Liver (tissue), 9 donors: Measurements from ENCODE around the gene NUP93. TPM values are rescaled to one million over a fixed set of nuclear protein-coding genes. Genes with fewer than 3 reads are reported as not detected.

ENCODE experiments used
- DNase-seq: peaks from one replicate; pipeline ENCODE4 v3.0.0-alpha.2; 2017; ENCODE audit warnings: low spot score
- H3K27ac ChIP-seq, 2 donors: one replicate each; pipeline ENCODE4 v1.7.0; 2013; ENCODE audit warnings: inconsistent platforms in 2 of 2, low read length in 2 of 2, control low read depth in 1 of 2, low read depth in 1 of 2, mild to moderate bottlenecking in 1 of 2
- H3K27me3 ChIP-seq, 4 donors: one replicate each; pipeline versions ENCODE4 v1.6.1 to v1.7.0; 2013; ENCODE audit warnings: low read length in 3 of 4, inconsistent platforms in 1 of 4, mild to moderate bottlenecking in 1 of 4, moderate library complexity in 1 of 4; ENCODE audit not compliant: control insufficient read depth in 4 of 4, insufficient read depth in 4 of 4
- H3K36me3 ChIP-seq, 4 donors: one replicate each; pipeline versions ENCODE4 v1.6.1 to v1.7.0; 2013; ENCODE audit warnings: low read length in 3 of 4, mild to moderate bottlenecking in 3 of 4, low read depth in 1 of 4, moderate library complexity in 1 of 4; ENCODE audit not compliant: control insufficient read depth in 4 of 4, insufficient read depth in 3 of 4
- H3K4me1 ChIP-seq, 4 donors: one replicate each; pipeline versions ENCODE4 v1.6.1 to v1.7.0; 2013; ENCODE audit warnings: low read length in 3 of 4, mild to moderate bottlenecking in 3 of 4, moderate library complexity in 1 of 4; ENCODE audit not compliant: control insufficient read depth in 4 of 4, insufficient read depth in 4 of 4
- H3K4me3 ChIP-seq, 3 donors: one replicate each; pipeline versions ENCODE4 v1.6.1 to v1.7.0; 2013; ENCODE audit warnings: low read length in 3 of 3, control low read depth in 1 of 3, low read depth in 1 of 3, mild to moderate bottlenecking in 1 of 3
- H3K9ac ChIP-seq, 2 donors: one replicate each; pipeline ENCODE4 v1.7.0; 2013; ENCODE audit warnings: low read length in 2 of 2, mild to moderate bottlenecking in 2 of 2, moderate library complexity in 2 of 2, control low read depth in 1 of 2, low read depth in 1 of 2
- H3K9me3 ChIP-seq, 4 donors: one replicate each; pipeline versions ENCODE4 v1.6.1 to v1.7.0; 2013; ENCODE audit warnings: low read length in 3 of 4; ENCODE audit not compliant: control insufficient read depth in 4 of 4
- CTCF ChIP-seq: fragments of 150-350 bp; IDR thresholded peaks from 2 replicates; pipeline ENCODE4 v1.5.1; 2017; ENCODE audit warnings: improper control_type of control experiment, low read depth, low read length; ENCODE audit not compliant: missing input control
- EGR1 ChIP-seq, 2 donors: IDR thresholded peaks; 2 replicates each; pipeline ENCODE4 v1.6.1; 2016 to 2018; ENCODE audit warnings: antibody characterized with exemption in 2 of 2, low read depth in 2 of 2
- FOXA1 ChIP-seq: IDR thresholded peaks from 2 replicates; pipeline ENCODE4 v1.6.1; 2016; ENCODE audit warnings: antibody characterized with exemption
- FOXA2 ChIP-seq: IDR thresholded peaks from 2 replicates; pipeline ENCODE4 v1.6.1; 2016; ENCODE audit warnings: antibody characterized with exemption
- GABPA ChIP-seq, 2 donors: IDR thresholded peaks in 1 of 2; conservative IDR thresholded peaks in 1 of 2; 2 replicates each; pipeline ENCODE4 v1.6.1; 2016; ENCODE audit warnings: antibody characterized with exemption in 2 of 2, mild to moderate bottlenecking in 1 of 2, moderate library complexity in 1 of 2
- HNF4G ChIP-seq: IDR thresholded peaks from 2 replicates; pipeline ENCODE4 v1.6.1; 2016; ENCODE audit warnings: antibody characterized with exemption
- JUND ChIP-seq, 2 donors: IDR thresholded peaks; 2 replicates each; pipeline ENCODE4 v1.6.1; 2016; ENCODE audit warnings: antibody characterized with exemption in 2 of 2
- NR2F2 ChIP-seq: IDR thresholded peaks from 2 replicates; pipeline ENCODE4 v1.6.1; 2016; ENCODE audit warnings: antibody characterized with exemption
- RAD21 ChIP-seq, 2 donors: IDR thresholded peaks; 2 replicates each; pipeline ENCODE4 v1.6.1; 2016; ENCODE audit warnings: antibody characterized with exemption in 2 of 2, mild to moderate bottlenecking in 2 of 2
- RXRA ChIP-seq, 2 donors: IDR thresholded peaks; 2 replicates each; pipeline ENCODE4 v1.6.1; 2017 to 2018; ENCODE audit warnings: antibody characterized with exemption in 2 of 2, mild to moderate bottlenecking in 1 of 2
- SP1 ChIP-seq: IDR thresholded peaks from 2 replicates; pipeline ENCODE4 v1.6.1; 2018; ENCODE audit warnings: antibody characterized with exemption, mild to moderate bottlenecking
- TAF1 ChIP-seq: conservative IDR thresholded peaks from 2 replicates; pipeline ENCODE4 v1.6.1; 2016; ENCODE audit warnings: antibody characterized with exemption, mild to moderate bottlenecking
- YY1 ChIP-seq: IDR thresholded peaks from 2 replicates; pipeline ENCODE4 v1.6.1; 2016; ENCODE audit warnings: antibody characterized with exemption, mild to moderate bottlenecking
- ZBTB33 ChIP-seq: IDR thresholded peaks from 2 replicates; pipeline ENCODE4 v1.6.1; 2016; ENCODE audit warnings: antibody characterized with exemption
- WGBS: extraction: QIAGEN DNeasy Blood & Tissue Kit; methylation state at CpG from one replicate; pipeline ENCODE4 v1.1.7; 2013; 5-methylcytosine and 5-hydroxymethylcytosine counted together
- polyA plus RNA-seq, 2 donors: library from polyadenylated mRNA; stranded (reverse) in 1 of 2; unstranded in 1 of 2; fragments of 200-250 nt in 1 of 2; fragments of >200 nt in 1 of 2; fragmentation: Nextera tagmentation in 1 of 2; extraction: Ambion mirVana in 1 of 2; gene quantifications; one replicate each; pipeline versions ENCODE4 v1.2.1 to v1.2.3, GENCODE V29; 2013 to 2015
- total RNA-seq, 2 donors: library from RNA; depleted of rRNA; stranded (reverse); fragments of >200 nt; gene quantifications; one replicate each; pipeline ENCODE4 v1.2.3, GENCODE V29; 2014
- TF ChIP-seq, protein P1 (sequence below): IDR thresholded peaks from 2 replicates; pipeline ENCODE4 v1.6.1; 2016; ENCODE audit warnings: antibody characterized with exemption
- TF ChIP-seq, protein P2 (sequence below): IDR thresholded peaks from 2 replicates; pipeline ENCODE4 v1.6.1; 2016; ENCODE audit warnings: antibody characterized with exemption
- TF ChIP-seq, protein P3 (sequence below): IDR thresholded peaks from 2 replicates; pipeline ENCODE4 v1.6.1; 2016; ENCODE audit warnings: antibody characterized with exemption, mild to moderate bottlenecking
- donor health status: healthy.
- donor health status: healthy.
- donor health status: healthy.
- donor health status: healthy.
- donor health status: healthy.

The NUP93 gene
- total and polyA plus RNA-seq, 4 donors = 8.2 to 31.8 (median 9.8) TPM

DNA sequence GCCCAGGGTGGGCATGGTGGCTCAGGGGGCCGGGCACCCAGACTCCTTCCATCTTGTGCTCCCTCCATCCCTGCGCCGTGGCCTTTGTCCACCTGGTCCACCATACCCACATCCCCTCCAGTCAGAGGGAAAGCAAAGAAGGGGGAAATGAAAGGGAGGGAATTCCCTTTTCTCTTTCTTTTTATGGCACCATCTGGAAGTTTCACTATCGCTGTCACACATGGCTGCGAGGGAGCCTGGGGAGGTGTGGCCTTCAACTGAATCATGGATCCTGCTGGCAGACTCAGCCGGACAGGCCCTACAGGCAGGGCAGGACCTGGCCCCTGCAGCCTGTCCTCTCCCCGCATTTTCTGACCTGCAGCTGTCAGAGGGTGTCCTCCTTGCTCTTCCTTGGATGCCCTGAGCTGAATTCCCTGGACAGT is 141.3 kb downstream of the NUP93 start:
- Histone ChIP-seq H3K9ac (no peak overlapping the region), H3K27ac (no peak overlapping the region), H3K36me3 (no peaks in the 10 kb centered on the region), H3K4me3 (no peak overlapping the region), H3K27me3 (no peaks in the 10 kb centered on the region), H3K9me3 (no peaks in the 10 kb centered on the region), H3K4me1 (no peaks in the 10 kb centered on the region)
- TF ChIP-seq RXRA (IDR thresholded peaks at IDR 0.05) (no peak), TAF1 (no peak), CTCF (no peak), RAD21 (IDR thresholded peaks at IDR 0.05) (no peak), YY1 (no peak), FOXA2 (no peak), JUND (IDR thresholded peaks at IDR 0.05) (no peak), NR2F2 (no peak), ZBTB33 (no peak), HNF4G (no peak), EGR1 (IDR thresholded peaks at IDR 0.05; ENCODE audit: low read depth in 2 of 2) (no peak), SP1 (no peak)
- TF ChIP-seq, protein P1, sequence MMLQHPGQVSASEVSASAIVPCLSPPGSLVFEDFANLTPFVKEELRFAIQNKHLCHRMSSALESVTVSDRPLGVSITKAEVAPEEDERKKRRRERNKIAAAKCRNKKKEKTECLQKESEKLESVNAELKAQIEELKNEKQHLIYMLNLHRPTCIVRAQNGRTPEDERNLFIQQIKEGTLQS = no peak
- TF ChIP-seq, protein P2, sequence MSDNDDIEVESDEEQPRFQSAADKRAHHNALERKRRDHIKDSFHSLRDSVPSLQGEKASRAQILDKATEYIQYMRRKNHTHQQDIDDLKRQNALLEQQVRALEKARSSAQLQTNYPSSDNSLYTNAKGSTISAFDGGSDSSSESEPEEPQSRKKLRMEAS = no peak
- TF ChIP-seq, protein P3, sequence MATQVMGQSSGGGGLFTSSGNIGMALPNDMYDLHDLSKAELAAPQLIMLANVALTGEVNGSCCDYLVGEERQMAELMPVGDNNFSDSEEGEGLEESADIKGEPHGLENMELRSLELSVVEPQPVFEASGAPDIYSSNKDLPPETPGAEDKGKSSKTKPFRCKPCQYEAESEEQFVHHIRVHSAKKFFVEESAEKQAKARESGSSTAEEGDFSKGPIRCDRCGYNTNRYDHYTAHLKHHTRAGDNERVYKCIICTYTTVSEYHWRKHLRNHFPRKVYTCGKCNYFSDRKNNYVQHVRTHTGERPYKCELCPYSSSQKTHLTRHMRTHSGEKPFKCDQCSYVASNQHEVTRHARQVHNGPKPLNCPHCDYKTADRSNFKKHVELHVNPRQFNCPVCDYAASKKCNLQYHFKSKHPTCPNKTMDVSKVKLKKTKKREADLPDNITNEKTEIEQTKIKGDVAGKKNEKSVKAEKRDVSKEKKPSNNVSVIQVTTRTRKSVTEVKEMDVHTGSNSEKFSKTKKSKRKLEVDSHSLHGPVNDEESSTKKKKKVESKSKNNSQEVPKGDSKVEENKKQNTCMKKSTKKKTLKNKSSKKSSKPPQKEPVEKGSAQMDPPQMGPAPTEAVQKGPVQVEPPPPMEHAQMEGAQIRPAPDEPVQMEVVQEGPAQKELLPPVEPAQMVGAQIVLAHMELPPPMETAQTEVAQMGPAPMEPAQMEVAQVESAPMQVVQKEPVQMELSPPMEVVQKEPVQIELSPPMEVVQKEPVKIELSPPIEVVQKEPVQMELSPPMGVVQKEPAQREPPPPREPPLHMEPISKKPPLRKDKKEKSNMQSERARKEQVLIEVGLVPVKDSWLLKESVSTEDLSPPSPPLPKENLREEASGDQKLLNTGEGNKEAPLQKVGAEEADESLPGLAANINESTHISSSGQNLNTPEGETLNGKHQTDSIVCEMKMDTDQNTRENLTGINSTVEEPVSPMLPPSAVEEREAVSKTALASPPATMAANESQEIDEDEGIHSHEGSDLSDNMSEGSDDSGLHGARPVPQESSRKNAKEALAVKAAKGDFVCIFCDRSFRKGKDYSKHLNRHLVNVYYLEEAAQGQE = no peak
- DNase-seq = no peak
- WGBS = 81% methylated on average over 7 of the region's 7 CpGs

DNA sequence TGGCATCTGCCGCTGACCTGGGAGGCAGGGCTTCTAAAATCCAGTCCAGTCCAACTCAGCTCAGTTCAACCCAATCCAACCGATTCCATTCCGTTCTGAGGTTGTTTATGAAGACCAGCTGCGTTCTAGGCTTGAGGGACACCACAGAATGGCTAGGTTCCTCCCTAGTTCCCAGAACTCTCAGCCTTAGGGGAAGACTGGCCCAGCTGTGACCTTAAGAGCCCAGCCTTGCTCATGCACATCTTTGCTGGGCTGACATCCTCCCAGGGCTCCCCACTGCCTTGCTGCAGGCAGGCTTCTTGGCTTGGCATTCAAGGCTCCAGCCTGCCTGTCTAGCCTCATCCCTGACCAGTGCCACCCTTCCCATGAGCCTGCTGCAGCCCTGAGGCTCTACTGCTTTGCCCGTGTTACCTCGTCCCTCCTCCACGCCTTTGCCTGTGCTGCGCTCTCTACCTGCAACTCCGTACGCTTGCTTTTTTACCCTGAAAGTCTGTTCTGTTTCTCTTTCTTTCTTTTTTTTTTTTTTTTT is 143.0 kb downstream of the NUP93 start:
- H3K27me3 ChIP-seq = no peaks in the 10 kb centered on the region
- no peak for DNase-seq
- no peak overlapping the region for H3K9ac ChIP-seq
- H3K4me1 ChIP-seq = no peaks in the 10 kb centered on the region
- H3K36me3 ChIP-seq = no peaks in the 10 kb centered on the region
- H3K4me3 ChIP-seq = no peak overlapping the region
- no peaks in the 10 kb centered on the region for H3K9me3 ChIP-seq
- no peak overlapping the region for H3K27ac ChIP-seq
- WGBS = 93% methylated on average over 10 of the region's 10 CpGs
- no peak for TF ChIP-seq FOXA1
- TF ChIP-seq GABPA (IDR thresholded peaks at IDR 0.05 in 1 of 2, conservative IDR thresholded peaks at IDR 0.05 in 1 of 2) = no peak
- TF ChIP-seq ZBTB33 = no peak
- TF ChIP-seq EGR1 (IDR thresholded peaks at IDR 0.05; ENCODE audit: low read depth in 2 of 2) = no peak
- TF ChIP-seq CTCF = no peak
- no peak for TF ChIP-seq RAD21 (IDR thresholded peaks at IDR 0.05)
